GM21737 (cell line): ENCODE results near the gene MOCOS.
"Not testable (repeated sequence)": the region's sequence is repeated elsewhere in the genome, so short reads cannot be mapped to it uniquely, and the experiment has no call there.

Source experiments
- ATAC-seq: cut with Tn5 transposase; IDR thresholded peaks from one replicate; pipeline ENCODE4 v1.9.1; 2021; ENCODE audit warnings: mild to moderate bottlenecking, moderate library complexity; ENCODE audit not compliant: unreplicated experiment

The MOCOS gene, protein sequence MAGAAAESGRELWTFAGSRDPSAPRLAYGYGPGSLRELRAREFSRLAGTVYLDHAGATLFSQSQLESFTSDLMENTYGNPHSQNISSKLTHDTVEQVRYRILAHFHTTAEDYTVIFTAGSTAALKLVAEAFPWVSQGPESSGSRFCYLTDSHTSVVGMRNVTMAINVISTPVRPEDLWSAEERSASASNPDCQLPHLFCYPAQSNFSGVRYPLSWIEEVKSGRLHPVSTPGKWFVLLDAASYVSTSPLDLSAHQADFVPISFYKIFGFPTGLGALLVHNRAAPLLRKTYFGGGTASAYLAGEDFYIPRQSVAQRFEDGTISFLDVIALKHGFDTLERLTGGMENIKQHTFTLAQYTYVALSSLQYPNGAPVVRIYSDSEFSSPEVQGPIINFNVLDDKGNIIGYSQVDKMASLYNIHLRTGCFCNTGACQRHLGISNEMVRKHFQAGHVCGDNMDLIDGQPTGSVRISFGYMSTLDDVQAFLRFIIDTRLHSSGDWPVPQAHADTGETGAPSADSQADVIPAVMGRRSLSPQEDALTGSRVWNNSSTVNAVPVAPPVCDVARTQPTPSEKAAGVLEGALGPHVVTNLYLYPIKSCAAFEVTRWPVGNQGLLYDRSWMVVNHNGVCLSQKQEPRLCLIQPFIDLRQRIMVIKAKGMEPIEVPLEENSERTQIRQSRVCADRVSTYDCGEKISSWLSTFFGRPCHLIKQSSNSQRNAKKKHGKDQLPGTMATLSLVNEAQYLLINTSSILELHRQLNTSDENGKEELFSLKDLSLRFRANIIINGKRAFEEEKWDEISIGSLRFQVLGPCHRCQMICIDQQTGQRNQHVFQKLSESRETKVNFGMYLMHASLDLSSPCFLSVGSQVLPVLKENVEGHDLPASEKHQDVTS

DNA sequence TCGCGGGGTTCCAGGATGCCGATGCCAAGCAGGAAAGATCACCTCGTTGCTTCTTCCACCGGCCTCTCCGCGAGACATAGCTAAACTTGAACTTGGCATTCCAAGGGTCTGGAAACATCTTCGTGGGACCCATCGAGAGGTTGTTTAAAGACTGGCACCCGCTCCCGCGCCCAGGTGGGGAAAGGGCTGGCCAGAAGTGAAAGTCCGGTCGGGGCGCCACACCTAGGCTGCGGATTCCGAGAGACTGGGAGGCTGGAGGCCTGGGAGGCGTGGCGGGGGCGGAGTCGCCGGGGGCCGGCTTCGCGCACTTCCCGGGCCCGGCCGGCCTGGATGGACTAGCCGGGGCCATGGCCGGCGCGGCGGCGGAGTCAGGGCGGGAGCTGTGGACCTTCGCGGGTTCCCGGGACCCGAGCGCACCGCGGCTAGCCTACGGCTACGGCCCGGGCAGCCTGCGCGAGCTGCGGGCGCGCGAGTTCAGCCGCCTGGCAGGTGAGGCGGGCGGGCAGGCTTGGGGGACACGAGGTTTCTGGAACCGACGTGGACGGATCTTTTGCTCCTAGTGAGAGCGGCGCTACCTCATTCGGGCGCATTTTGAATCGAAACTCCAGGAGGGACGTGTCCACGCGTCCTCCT lies at the start of gene MOCOS:
Gene MOCOS (plus strand): TSS at position 305 of the 633 bp plus-strand sequence. CDS start 43 bp downstream, at position 348.
- peak; percentile 89 for ATAC-seq

GRCh38 chr18:36139245-36139644 lies 48.1 kb upstream of the MOCOS start:
- no peak for ATAC-seq

DNA sequence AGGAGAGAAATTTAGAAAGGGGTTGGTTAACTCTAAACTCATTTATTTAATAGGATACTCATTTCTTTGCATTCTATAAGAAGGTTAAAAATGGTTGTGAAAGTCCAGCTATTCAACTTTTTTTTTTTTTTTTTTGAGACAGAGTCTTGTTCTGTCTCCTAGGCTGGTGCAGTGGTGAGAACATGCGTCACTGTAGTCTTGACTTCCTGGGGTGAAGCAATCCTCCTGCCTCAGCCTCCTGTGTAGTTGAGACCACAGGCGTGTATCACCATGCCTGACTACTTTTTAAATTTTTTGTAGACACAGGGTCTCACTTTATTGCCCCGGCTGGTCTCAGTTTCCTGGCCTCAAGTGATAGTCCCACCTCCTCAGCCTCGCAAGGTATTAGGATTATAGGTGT lies 45.7 kb upstream of the MOCOS start:
- ATAC-seq: no peak

- ATAC-seq: no peak
These were observed 44.5 kb upstream of the MOCOS start for GRCh38 chr18:36142751-36143150.

- no peak for ATAC-seq
These were observed 43.9 kb upstream of the MOCOS start for GRCh38 chr18:36143391-36143790.

DNA sequence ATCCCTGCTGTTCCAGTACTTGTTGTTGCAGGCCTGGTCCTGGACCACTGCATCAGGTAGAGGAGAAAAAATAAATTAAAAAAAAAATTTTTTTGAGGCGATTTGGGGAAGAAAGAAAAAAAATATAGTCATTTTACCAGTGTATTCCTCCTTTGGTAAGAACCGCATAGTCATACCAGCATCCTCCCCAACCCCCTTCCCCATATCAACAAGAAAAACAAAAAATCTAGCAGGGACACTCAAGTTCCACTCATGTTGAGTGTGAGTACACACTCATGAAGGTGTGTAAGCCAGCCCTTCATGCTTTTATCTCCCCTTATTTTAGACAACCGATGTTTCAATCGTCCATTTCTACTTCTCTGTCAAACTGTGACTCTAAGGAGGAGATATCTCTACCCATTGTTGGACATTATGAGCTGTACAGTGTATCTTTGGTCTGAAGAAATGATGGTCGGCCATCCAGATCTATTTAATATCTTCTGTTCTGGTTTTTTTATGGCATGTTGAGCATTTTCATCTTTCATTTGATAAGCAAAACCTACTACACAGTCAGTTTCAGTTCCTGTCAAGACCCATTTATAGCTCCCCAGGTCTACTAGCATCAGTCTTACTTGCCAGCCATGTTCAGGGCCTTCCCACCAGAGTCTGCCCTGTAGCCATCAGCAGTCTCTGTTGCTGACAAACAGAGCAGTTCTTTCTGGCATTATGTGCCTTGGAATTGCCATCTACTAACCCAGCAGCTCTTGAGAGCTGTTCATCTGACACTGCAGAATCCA lies 37.6 kb upstream of the MOCOS start:
- peak; percentile 88 for ATAC-seq

DNA sequence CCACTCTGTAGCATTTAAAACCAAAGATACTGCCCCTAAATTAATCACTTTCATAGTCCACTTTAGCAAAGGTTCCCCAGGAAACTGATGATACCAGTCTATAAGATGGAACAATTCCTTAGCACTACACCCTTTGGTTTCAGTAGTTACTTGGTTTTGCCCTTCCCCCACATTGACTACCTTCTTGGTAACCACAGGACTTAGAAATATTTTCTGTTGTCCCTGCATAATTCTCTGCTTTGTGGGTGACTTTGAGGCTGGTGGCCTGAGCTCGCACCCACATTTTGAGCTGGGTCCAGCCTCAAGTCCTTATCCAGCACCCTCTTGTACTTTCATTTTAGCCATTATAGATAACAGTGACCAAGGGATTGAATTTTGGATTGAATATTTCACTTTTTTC lies 34.5 kb upstream of the MOCOS start:
- no peak for ATAC-seq

DNA sequence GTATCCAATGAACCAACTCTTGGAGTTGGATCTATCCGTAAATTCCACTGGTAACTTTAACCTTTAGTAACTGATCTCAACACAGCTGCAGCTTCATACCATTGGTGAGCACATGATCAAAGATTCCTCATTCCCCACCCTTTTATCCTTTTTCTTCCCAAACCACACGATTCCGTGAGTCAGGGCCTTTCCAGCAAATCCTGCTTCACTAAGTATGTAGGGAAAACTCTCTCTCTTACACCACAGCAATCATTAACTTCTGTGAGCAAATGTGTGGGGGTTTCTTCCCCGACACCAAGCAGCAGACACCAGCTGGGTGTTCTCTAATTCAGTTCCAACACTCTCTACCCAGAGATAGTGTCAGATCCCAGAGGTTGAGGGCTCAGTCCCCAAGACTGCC lies 34.1 kb upstream of the MOCOS start:
- no peak for ATAC-seq

GRCh38 chr18:36153771-36154170 lies 33.5 kb upstream of the MOCOS start:
- ATAC-seq: no peak

DNA sequence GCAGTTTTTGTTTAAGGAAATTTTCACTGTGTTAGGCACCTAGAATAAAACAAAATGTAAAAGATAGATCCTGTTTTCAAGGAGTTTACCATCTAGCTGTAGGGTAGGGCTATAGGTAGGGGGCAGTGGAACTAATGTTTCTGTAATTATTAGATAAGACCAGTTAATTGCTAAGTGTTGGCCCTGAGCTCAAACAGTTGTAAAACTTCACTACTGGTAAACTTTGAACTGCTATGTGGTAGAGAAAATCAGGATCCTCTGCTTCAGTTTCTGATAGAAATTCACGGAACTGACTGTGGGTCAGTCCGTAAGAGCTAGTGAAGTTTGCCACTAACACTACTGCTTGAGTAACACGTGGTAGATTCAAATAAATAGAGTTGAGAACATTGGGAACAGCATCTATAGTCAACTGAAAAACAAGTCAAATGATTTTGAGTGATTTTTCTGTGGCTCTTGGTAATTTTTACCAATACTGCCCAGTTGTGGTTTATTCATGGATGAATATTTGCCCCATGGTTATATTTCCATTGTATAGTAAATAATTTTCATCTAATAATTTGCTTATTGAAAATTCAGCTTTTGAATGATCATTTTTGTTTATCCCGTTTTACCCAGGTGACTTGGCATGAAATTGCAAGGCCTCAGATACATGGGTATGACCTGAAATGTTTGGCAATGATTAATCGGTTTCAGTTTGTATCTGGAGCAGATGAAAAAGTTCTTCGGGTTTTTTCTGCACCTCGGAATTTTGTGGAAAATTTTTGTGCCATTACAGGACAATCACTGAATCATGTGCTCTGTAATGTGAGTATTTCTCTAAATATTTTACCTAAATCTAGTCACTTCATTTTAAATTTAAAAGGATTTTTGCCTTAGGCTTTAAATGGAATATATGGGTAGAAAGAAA lies 31.2 kb upstream of the MOCOS start:
- no peak for ATAC-seq

DNA sequence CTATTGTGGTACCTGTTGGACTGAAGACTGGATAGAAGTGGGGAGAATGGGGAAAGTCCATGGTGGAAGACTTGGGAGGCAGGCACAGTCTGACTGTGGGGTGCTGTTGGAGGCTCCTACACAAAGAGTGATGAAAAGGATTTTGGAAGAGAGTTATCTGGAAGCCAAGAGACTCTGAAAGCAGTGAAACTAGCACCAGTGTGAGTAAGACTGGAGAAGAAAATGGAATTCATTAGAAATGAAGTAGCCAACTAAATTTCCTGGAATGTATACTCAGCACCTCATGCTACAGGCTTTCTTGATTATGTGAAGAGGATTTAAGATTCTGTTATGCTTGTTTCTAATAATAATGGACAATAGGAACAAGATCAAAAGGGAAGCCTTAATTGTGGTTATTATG lies 29.9 kb upstream of the MOCOS start:
- no peak for ATAC-seq

DNA sequence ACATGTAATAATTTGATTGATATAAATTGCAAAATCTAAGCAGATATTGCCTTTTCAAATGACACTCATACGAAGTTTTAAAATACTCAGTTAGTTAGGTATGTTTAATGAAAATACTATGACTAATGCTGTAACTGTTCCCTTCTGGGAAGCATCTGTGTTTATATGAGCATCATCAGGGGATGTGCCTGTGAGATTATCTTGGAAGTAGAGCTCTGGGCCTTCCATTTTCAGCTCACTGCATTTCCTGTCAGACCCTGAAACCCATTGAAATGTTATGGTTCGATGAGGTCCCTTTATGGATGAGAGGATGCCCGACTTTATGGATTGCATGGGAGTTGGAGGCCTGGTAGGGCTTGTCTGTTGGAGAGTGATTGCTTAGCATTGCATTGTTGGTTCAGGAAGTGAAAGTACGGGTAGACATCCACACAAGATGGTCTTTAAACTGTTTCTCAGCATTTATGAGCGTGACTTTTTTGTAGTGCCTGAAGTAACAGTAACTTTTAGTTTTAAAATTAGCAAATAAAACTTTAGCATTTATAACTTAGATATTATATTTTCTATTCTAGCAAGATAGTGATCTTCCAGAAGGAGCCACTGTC lies 28.9 kb upstream of the MOCOS start:
- ATAC-seq: no peak

GRCh38 chr18:36160959-36161371 lies 26.3 kb upstream of the MOCOS start:
- ATAC-seq: no peak

DNA sequence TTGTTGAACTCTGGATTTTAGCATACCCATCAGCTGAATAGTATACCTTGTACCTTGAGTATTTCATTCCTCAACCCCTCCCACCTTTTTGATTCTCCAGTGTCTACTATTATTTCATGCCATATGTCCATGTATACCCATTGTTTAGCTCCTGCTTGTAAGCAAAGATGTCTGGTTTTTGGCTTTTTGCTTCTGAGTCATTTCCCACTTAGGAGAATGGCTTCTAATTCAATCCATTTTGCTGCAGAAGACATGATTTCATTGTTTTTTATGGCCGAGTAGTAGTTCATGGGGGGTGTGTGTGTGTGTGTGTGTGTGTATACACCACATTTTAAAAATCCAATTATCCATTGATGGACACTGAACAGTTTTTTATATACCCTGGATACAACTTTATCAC lies 24.3 kb upstream of the MOCOS start:
- no peak for ATAC-seq

DNA sequence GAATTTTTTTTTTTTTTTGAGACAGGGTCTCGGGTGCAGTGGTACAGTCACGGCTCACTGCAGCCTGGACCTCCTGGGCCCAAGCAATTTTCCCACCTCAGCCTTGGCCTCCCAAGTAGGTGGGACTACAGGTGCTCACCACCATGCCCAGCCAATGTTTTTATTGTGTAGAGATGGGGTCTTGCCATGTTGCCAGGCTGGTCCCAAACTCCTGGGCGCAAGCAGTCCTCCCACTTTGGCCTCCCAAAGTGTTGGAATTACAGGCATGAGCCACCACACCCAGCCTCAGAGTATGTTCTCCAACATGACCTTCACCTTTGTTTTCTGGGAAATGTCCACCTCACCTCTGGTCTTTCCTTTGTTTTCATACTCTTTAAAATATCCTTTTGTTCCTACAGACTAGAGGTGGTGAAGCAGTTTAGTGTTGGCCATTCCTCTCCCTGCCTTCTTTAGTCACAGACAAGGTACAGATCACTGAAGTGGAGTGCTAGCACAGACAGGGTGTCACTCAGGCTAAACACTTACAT lies 19.5 kb upstream of the MOCOS start:
- ATAC-seq: no peak

GRCh38 chr18:36168296-36168695 lies 19.0 kb upstream of the MOCOS start:
- not testable (repeated sequence) for ATAC-seq

- no peak for ATAC-seq
These were observed 17.4 kb upstream of the MOCOS start for GRCh38 chr18:36169938-36170337.

DNA sequence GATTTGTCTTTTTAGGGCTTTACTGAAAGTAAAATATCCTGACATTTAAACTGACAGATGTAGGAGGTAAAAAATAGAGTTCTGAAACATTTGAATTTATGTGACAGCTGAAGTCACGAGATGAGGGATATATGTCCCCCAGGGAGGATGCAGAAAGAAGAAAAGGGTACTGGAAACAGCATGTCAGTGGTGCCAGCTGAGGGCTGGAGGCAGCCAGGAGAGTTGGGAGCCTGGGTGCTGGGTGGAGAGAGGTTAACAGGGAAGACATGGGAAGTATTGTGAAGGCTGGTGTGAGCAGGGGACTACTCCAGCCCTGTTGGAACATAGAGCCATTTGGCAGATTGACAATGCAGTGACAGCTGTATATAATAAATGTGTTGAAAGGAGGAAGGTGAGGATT lies 11.8 kb upstream of the MOCOS start:
- ATAC-seq: no peak

DNA sequence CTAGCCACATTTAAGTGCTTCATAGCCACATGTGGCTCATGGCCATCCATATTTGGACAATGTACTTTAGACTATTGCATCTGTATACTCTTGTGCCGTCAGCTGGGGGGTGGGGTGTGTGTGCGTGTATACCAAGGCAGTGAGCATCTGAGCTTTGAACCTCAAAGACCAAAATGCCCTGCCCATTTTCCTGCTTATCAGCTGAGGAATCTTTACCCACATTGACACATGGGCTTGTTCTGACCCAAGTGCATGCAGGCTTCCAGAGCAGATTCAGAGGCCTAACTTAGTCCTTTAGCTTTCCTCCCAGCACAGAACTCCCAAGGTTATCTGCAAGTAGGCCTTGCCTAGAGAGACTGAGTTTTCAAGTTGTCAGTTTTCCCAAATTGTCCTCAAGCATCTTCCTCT lies 11.1 kb upstream of the MOCOS start:
- no peak for ATAC-seq
